ENCODE results near the gene BBS1.

The BBS1 gene

DNA sequence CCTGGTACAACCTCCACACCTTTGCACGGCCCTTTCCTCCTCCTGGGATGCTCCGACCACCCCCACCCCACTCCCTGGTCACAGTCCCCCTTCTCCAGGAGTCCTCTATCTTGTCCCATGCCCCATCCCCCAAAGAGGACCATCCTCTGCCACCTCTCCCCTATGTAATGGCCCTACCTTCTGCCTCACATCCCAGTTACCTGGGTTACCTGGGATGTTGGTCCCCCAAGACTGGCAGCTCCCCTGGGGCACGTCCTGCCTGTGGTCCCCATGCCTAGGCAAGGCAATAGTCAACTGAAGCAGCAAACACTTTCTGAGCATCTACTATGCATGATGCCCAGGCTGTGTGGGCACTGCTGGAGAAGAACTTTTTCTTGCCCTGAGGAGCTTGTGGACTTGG is 45.0 kb downstream of the BBS1 start:
- DNase-seq, result no peak

DNA sequence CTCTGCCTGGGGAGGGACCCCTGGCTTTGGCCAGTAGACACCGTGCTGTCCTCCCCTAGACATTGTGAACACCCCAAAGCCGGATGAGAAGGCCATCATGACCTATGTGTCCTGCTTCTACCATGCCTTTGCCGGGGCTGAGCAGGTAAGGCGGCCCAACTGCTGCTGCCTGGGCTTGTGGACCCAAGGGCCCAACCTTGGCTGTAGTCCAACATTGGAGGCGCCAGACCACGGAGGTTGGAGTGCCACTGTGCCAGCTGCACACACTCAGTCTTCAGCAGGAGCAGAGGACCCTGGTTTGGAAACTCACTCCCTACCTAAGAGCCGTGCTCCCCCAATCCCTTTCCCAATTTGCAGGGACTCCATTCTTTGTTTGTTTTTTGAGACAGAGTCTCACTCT is 45.7 kb downstream of the BBS1 start:
- DNase-seq, result no peak

DNA sequence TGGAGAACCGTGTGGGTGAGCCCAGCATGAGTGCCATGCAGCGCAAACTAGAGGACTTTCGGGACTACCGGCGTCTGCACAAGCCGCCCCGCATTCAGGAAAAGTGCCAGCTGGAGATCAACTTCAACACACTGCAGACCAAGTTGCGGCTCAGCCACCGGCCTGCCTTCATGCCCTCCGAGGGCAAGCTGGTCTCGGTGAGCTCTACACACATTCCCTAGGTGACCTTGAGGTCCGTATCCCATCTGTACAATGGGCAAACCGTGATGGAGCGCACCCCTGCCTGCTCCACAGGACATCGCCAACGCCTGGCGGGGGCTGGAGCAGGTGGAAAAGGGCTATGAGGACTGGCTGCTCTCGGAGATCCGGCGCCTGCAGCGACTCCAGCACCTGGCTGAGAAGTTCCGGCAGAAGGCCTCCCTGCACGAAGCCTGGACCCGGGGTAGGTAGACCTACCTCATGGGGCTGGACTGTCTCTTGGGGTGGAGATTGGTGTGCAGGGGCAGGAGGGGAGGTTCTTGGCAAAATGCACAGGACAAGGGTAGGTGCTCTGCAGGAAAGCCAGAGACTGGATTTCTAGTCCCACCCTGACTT is 47.4 kb downstream of the BBS1 start:
- DNase-seq, result no peak

DNA sequence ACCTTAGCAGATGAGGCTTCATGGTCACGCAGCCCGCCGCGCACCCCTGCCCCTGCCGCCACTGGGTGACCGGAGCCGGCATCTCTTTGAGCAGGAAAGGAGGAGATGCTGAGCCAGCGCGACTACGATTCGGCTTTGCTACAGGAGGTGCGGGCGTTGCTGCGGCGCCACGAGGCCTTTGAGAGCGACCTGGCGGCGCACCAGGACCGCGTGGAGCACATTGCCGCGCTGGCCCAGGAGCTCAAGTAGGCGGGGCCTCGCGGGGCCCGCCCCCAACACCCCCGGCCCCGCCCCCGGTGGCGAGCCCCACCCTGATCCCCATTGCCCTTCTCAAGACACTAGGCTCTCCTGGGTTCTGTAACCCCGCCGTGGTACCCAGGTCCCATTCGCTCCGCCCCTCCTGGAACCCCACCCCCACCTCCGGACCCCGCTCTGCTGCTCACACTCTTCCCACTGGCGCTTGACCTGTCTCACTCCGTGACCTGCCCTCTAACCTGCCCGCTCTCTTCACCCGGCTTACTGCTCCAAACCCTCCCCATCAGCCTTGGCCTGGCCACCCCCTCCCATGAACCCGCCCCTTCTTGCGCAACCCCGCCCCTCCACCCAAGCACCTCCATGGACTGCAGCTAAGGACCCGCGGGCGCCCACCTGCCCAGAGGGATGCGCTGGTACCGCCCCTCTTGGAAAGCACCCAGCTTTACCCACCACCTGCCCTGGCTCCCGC is 48.9 kb downstream of the BBS1 start:
- DNase-seq, result no peak

DNA sequence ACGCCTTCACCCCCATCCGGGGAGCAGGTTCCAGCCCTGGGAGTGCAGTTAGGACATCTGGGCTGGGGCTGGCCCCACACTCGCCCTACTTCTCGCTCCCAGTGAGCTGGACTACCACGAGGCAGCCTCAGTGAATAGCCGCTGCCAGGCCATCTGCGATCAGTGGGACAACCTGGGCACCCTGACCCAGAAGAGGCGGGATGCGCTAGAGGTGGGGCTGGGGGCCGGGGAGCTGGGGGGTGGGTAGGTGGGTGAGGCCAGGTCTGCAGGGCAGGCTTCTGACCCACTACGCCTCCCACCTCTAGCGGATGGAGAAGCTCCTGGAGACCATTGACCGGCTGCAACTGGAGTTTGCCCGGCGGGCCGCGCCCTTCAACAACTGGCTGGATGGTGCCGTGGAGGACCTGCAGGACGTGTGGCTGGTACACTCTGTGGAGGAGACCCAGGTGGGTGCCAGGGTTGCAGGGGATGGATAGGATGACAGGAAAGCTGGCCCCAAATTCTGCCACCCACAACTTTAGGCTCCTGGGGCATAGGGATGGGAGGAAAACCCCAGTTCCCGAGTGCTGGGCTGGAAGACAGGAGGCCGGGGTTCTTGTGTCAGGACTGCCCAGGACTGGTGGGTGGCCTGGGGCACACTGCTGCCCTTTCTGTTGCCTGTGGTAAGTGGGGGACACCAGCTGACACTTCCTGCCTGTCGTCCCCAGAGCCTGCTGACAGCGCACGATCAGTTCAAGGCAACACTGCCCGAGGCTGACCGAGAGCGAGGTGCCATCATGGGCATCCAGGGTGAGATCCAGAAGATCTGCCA is 49.6 kb downstream of the BBS1 start:
- no peak for DNase-seq

DNA sequence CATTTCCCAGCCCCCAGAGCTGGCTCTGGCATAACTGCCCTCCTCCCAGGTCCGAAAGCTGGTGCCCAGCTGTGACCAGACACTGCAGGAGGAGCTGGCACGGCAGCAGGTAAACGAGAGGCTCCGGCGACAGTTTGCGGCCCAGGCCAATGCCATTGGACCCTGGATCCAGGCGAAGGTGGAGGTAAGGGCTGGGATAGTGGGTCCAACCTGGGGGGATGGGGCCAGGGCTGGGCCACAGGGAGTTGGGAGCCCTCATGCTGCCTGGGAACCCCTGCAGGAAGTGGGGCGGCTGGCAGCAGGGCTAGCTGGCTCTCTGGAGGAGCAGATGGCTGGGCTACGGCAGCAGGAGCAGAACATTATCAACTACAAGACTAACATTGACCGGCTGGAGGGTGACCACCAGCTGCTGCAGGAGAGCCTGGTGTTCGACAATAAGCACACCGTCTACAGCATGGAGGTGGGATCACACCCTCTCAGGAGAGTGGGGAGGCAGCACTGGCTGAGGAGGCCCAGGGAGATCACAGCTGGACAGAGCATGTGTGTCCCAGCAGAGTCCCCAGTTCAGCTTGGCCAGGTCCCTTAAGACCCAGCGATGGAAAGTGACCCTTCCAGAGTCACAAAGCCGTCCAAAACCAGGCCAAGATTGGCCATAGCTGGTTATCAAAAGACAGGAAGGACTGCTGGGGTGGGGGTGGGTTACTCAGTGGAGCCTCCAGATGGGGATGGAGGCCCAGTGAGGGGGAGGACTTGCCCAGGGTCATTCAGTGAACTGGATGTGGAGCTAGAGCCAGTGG is 50.9 kb downstream of the BBS1 start:
- DNase-seq, result no peak

DNA sequence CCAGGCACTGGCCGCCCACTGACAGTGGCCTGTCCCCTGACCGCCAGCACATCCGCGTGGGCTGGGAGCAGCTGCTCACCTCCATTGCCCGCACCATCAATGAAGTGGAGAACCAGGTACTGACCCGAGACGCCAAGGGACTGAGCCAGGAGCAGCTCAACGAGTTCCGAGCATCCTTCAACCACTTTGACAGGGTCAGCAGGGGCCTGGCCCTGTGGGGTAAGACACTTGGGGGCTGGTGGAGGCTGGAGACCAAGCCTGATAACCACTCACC is 51.5 kb downstream of the BBS1 start:
- DNase-seq, result no peak

DNA sequence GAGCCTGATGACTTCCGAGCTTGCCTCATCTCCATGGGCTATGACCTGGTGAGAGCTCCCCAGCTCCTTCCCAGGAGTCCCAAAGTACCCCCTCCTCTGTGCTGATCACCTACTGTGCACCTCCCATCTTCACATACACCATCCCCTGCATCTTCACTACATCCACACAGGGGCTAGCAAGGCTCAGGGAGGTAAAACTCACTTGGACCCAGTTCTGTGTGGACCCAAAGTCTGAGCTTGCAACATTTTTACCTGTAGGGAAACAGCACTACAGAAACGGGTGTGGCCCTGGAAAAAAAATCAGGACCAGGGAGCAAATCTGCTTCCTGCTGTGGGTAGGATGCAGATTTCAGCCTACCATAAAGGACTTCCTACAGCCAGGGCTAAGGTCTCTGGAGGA is 51.8 kb downstream of the BBS1 start:
- DNase-seq, result no peak

DNA sequence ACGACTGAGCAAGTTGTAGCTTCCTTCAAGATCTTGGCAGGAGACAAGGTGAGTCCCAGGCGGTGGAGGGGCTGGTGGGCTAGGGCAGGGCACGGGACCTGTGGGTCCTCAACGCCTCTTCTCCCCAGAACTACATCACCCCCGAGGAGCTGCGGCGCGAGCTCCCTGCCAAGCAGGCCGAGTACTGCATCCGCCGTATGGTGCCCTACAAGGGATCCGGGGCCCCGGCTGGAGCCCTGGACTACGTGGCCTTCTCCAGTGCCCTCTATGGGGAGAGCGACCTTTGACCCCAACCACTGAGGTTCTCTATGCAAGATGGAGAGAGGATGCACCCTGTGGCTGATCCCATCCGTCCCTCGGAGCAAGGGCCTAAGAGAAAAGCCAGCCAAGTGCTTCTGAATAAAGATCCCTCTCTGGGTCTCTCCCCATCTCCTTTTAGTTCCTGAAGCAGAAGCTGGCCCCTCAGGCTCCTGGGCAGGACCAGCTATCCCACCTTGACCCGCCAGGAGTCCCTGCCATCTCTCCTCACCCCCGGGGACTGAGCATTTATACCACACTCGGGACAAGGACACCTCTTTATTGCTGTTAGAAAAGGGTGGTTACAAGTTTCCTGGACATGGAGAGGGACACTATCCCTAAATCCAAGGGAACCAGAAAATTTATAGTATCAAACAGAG is 52.6 kb downstream of the BBS1 start:
- DNase-seq, result no peak

DNA sequence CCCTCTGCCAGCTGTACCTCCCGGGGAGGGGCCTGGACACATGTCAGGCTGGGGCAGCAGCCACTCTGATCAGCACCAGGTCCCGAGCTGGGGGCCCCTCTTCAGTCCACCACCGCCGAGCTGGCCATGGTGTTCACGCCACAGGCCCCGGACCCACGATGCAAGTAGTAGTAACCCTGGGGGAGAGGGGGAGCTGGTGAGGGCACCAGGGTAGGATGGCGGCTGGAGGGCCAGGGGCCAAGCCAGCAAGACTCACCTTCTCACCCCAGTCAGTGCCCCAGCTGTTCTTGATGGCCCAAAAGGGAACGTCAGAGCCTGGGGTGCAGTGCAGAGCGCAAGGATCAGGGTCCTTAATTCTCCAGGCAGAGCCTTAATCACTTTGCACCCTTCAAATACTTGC is 53.4 kb downstream of the BBS1 start:
- no peak for DNase-seq

DNA sequence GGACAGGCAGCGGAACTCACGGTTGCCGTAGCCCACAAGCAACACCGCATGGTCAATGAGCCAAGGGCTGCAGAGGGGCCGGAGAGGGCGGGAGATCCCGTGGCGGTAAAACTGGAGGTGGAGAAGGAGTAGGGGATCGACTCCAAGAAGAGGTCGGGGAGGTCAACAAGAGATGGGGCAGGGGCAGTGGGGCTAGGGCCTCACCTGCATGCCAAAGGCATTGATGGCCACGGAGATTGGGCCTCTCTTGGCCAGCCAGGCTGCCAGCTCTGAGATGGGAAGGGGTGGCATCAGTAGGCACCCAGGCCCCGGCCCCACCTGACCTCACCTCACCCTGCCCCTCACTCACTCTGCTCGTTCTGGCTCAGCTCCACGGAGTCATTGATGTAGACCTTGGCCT is 54.1 kb downstream of the BBS1 start:
- DNase-seq, result no peak

DNA sequence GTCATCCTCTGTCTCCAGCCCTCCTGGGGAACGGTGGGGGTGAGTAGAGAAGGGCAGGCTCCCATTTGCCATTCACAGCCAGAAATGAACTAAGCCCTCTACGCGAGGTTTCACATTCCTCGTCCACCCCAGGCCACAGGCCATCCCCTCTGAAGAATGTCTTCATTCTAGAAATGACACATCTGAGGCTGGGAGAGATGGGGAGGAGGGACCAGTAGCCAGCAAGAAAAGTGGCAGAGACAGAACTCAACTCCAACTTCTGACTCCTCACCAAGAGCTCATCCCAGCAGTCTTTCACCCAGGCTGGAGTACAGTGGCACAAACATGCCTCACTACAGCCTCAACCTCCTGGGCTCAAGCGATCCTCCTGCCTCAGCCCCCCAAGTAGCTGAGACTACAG is 54.5 kb downstream of the BBS1 start:
- DNase-seq, result no peak

DNA sequence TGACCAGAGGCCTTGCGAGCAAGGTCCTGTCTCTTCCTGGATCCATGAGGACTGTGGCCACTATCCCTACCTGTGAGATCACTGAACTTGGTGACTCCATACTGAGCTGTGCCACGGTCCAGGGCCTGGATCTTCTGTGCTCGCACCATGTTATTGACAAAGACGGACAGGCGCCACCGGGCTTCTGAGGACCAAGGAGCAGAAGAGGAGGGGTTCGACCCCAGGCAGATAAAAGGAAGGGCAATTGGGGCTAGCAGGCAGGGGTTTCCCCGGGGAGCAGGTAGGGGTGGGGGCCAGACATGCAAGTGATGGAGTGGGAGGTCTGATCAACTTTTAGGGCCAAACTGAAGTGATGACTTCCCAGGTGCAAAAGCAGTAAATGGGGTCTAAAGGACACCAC is 55.8 kb downstream of the BBS1 start:
- no peak for DNase-seq

DNA sequence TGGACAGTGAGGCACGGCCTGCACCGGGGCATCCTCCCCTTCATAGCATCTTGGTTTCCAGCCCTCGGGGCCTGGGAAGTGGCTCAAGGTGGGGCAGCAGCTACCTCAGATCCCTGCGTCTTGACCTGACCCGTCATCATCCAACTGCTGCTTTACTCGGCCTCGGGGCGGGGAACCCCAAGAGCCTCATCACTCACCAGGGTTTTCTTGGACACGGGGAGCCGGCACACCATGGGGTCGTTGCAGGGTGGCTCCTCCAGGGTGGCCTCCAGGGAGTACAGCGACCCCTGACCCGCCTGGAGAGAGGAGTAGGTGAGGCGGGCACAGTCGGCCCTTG is 57.3 kb downstream of the BBS1 start:
- no peak for DNase-seq

DNA sequence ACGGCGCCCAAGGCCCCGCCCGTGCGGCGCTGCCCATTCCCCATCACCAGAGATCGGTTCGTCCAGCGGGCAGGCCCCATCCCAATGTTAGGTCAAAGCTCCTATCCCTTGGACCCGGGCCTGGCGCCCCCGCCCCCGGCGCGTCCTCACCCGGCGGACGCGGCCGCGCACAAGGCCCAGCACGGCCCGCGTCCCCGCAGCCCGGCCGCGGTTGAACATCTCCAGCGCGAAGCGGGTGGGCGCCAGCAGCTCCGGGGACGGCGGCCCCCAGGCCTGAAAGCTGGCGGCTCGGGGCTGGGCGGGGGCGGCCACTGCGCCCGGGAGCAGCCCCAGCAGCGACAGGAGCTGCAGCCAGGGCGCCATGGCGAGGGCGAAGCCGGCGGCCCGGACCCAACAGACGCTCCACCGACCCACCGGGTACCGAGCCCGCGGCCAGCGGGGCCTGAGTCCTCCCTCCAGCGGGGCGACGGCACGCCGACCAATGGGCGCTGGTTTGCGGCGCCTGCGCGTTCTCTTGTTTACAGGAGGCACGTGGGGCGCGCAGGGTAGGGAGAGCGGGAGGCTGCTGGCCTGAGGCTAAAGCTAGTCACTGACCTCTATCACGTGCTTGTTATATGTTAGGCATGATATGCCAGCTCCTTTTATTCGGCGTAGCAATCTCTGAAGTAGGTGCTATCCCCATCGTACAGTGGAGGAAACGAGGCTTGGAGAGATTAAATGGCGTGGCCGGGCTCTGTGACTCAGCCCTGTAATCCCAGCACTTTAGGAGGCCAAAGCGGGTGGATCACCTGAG is 57.9 kb downstream of the BBS1 start, which contains the start of gene CTSF:
CTSF (minus strand) TSS at position 483 of the 793 bp plus-strand sequence; CDS start at position 363, 120 bp downstream.
- no peak for DNase-seq

DNA sequence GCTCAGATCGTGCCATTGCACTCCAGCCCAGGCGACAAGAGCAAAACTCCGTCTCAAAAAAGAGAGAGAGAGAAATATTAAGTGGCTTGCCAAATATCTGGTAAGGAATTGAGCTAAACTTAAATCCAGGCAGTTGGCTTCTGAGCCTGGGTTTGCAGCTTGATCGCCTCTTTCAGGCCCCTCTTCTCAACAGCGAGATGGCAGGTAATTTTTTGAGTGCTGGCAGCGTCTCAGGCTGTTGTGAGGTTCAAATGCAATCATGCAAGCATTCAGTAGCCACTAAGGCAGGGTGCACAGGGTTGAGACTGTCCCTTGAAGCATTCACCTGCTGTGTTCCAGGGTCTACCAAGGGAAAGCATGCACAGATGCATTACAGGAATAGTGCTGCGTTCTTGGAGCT is 58.6 kb downstream of the BBS1 start:
- no peak for DNase-seq

DNA sequence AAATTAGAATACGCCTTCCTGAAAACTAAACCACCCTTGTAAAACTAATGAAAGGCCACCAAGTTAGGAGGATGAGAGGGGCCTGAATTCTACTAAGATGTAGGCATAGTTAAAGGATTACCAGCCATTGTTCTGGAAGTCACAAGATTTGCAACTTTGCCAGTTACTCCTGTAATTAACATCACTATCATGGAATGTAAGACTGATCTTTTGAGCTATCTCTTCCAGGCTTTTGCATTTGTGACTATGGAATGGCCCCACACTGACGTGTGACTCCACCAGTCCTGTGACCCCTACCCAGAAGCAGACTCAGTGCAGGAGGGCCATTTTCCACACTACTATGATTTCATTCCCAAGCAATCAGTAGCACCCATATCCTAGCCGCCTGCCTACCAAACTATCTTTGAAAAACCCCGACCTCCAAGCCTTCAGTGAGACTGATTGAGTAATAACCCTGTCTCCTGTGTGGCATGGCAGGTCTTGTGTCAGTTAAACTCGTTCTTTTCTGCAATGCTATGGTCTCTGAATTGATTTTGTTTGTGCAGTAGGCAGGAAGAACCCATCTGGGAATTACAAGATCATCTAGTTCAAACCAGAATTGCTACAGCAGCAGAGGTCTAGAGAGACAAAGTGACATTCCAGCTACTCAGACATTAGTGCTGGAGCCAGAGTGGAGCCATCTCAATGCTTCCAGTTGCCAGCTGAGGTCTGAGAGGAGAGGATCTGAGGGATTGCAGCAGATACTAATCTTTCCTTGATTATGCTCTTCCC is 59.8 kb downstream of the BBS1 start:
- DNase-seq, result no peak

DNA sequence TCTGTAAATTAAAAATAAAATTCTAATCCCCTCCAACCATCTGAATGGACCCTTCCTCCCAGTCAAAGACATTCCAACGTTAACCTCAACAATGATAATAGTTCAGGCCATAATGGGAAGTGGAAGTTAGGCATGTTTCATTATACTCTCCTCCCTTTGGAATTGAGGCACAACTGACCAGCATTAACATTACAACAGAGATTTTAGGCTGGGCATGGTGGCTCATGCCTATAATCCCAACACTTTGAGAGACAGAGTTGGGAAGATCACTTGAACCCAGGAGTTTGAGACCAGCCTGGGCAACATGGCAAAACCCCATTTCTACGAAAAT is 60.4 kb downstream of the BBS1 start:
- DNase-seq, result no peak

DNA sequence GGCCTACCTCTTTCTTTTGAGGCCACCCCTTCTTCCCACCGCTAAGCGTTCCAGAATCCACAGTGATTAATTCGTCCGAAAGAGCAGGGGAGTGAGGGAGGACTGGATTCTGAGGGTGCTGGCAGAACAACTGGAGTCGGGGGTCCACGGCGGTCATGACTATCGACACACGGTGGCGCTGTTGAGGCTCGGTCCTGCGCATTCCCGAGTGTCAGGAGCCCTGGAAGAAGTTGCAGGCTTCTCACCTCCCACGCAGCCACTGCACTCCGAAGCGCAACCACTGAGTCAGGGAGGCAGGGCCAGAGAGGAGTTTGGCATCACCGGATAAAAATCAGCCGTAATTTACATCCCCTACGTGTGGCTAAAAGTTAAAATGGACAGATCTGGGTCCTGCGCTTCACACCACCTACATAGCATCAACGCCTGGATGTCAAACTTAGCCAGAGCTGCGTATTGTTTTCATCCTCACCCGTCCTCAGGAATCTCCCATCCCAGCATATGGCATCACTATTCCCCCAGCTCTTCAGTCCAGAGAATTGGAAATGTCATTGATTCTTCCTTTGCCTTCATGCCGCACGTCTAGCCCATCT is 68.7 kb downstream of the BBS1 start:
- DNase-seq, result no peak

DNA sequence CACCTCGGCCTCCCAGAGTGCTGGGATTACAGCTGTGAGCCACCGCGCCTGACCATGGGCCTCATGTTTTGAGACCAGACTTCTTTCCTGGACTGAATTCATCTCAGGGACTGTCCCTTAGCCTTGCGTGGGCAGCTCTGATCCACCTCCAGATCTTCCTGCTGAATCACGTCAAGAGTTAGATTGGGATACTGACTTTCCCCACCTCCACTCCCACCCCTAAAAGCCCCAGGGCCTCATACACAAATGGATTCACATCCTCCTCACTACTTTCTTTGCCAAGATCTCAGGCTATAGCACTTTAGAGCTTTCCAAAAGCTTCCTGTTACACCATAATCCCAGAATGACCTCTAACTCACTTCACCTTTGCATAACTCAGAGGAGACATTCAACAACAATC is 70.4 kb downstream of the BBS1 start:
- no peak for DNase-seq

DNA sequence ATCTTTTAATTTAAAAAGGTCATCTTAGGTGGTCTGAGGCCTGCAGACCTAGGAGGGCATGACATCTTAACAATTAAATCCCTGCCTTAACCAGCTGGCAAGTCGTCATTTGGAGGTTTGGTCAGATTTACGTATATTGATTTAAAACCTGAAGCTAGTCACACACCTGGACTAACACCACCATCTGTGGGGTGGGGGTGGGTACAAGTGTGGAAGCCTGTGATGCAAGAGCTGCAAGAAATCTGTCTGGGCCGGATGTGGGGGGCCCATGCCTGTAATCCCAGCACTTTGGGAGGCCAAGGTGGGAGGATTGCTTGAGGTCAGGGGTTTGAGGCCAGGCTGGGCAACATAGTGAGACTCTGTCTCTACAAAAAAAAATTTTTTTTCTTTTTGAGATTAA is 70.8 kb downstream of the BBS1 start:
- DNase-seq, result no peak
